HG02885 (cell line): ENCODE data around the gene KAT6B.

Experiments used
- ATAC-seq: cut with Tn5 transposase; IDR thresholded peaks from one replicate; pipeline ENCODE4 v1.9.1; 2021; ENCODE audit warnings: mild to moderate bottlenecking; ENCODE audit not compliant: unreplicated experiment, poor library complexity

KAT6B gene

DNA sequence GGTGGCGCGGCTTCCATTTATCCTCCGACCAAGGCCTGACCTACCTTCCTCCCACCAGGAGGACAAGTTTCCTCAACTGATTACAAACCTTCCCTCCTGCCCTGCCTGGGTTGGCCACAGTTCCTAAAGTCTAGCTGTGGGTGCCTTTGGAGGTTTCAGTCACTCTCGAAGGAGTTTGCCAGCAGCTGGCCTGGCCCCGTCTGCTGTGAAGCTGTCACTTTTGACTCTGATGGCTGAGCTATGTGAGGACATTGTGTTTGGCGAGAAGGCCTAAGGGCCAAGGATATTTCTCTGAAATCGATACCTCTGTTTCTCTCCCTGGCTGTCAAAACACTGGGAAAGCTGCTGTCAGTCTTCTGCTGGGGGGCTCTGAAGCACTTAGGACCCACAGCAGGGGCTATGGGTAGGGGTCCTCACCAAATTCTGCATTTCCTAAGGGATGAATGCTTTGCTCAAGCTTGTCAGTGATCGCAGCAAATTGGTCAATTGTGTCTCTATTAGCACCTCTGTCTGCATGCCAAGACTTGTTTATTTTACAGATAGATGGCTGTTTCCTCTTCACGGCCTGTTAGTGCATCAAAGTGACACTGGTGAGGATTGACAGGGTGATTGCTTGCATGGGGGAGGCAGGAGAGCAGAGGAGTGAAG lies 253.2 kb downstream of the KAT6B start:
- no peak for ATAC-seq

DNA sequence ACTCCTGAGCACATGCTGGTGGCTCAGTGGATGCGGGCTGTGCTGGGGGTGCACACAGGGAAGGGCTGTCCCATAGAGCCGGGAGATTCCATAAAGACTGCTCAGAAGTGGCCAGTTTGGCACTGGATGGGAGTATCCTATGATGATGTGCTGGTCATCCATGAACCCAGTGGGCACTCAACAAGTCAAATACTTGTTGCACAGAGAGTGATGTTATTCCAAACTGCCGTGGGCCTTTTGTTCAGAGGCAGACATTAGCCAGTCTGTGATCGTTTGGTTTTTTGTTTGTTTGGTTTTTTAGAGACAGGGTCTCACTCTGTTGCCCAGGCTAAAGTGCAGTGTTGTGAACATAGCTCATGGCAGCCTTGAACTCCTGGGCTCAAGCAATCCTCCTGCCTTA lies 254.2 kb downstream of the KAT6B start:
- no peak for ATAC-seq

DNA sequence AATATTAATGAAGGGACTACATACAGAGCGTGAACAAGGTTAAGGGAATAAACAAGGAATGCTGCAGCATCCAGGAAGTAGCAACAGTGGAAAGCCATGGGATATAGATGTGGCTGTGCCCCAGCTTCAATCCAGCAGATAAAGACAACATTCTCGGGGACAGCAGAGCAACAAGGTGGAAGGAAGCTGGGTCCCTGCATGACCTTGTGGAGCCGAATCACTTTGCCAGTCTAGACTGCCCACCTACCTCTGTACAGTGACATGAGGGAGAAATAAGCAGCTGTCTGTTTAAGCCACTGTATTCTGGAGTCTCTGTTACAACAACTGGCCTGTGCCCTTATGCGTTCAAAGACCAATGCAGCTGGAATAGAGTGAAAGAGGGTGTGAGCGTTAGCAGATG lies 255.0 kb downstream of the KAT6B start:
- ATAC-seq = no peak
